BJ (cell line): ENCODE measurements around the gene ZNF714. TPM values are rescaled to one million over a fixed set of nuclear protein-coding genes. Genes with fewer than 3 reads are reported as not detected.

ENCODE experiments used
- CTCF ChIA-PET: fragments of 350-600 bp; formaldehyde crosslinking; extraction: SDS; loops from one replicate; lab custom pipeline; 2021; ENCODE audit warnings: antibody characterized with exemption, inconsistent platforms; lab: Yijun Ruan, JAX
- POLR2A ChIA-PET: fragments of 300-600 bp; sonication (Branson Sonifier 250); formaldehyde crosslinking; extraction: SDS; loops from one replicate; lab custom pipeline; 2021; ENCODE audit warnings: antibody characterized with exemption; lab: Charles Lee
- DNase-seq: peaks from one replicate; pipeline ENCODE4 v3.0.0-alpha.2; 2011; ENCODE audit warnings: low read depth
- H3K27me3 ChIP-seq: 2 replicates; pipeline ENCODE4 v1.6.0; 2011; ENCODE audit warnings: low read length; ENCODE audit not compliant: control insufficient read depth, insufficient read depth
- H3K36me3 ChIP-seq: 2 replicates; pipeline ENCODE4 v1.5.1; 2011; ENCODE audit warnings: low read length; ENCODE audit not compliant: control insufficient read depth, insufficient read depth
- H3K4me3 ChIP-seq: 2 replicates; pipeline ENCODE4 v1.5.1; 2011; ENCODE audit warnings: low read depth, mild to moderate bottlenecking, control low read depth, low read length
- CTCF ChIP-seq: IDR thresholded peaks from 2 replicates; pipeline ENCODE4 v1.5.1; 2011; ENCODE audit warnings: low read depth, mild to moderate bottlenecking, control low read depth, inconsistent platforms, low read length, moderate library complexity; ENCODE audit not compliant: insufficient read depth
- polyA plus RNA-seq: library from polyadenylated mRNA; depleted of rRNA; stranded (reverse); fragments of >200 nt; gene quantifications from 2 replicates; pipeline ENCODE4 v1.2.3, GENCODE V29; 2011

ZNF714 gene
- polyA plus RNA-seq, 1 experiment, result 5.6 TPM

- no peaks in the 10 kb centered on the region for H3K36me3 ChIP-seq
- DNase-seq, result no peak
Observed at GRCh38 chr19:21117041-21117907, 35.3 kb downstream of the ZNF714 start.

GRCh38 chr19:21126078-21126477 is 44.1 kb downstream of the ZNF714 start:
- Histone ChIP-seq H3K4me3 (no peak overlapping the region), H3K36me3 (no peaks in the 10 kb centered on the region), H3K27me3 (no peaks in the 10 kb centered on the region)
- POLR2A ChIA-PET, result no interaction called here
- TF ChIP-seq CTCF, result no peak
- no peak for DNase-seq
- CTCF ChIA-PET, result no interaction called here

More at GRCh38 chr19:21117041-21117907, 35.3 kb downstream of the ZNF714 start:
- no peak for TF ChIP-seq CTCF
- POLR2A ChIA-PET, result no interaction called here
- no peak overlapping the region for H3K4me3 ChIP-seq
- H3K27me3 ChIP-seq, result no peaks in the 10 kb centered on the region
- CTCF ChIA-PET, result no interaction called here

GRCh38 chr19:21127001-21127400 is 45.0 kb downstream of the ZNF714 start:
- DNase-seq, result no peak

GRCh38 chr19:21127898-21128297 is 45.9 kb downstream of the ZNF714 start:
- CTCF ChIA-PET, result no interaction called here
- DNase-seq, result no peak
- no peak for TF ChIP-seq CTCF
- Histone ChIP-seq H3K36me3 (no peaks in the 10 kb centered on the region), H3K27me3 (no peaks in the 10 kb centered on the region), H3K4me3 (no peak overlapping the region)
- POLR2A ChIA-PET, result no interaction called here

More at GRCh38 chr19:21127001-21127400, 45.0 kb downstream of the ZNF714 start:
- H3K4me3 ChIP-seq, result no peak overlapping the region
- H3K36me3 ChIP-seq, result no peaks in the 10 kb centered on the region
- no peak for TF ChIP-seq CTCF
- CTCF ChIA-PET, result interaction anchor here (0.6 kb wide), 1 partner anchor 11 kb away, joined by 3 read pairs; no protein-coding TSS in a partner anchor
- POLR2A ChIA-PET, result no interaction called here
- no peaks in the 10 kb centered on the region for H3K27me3 ChIP-seq

- ChIA-PET CTCF (no interaction called here), POLR2A (no interaction called here)
- Histone ChIP-seq H3K27me3 (no peaks in the 10 kb centered on the region), H3K4me3 (no peak overlapping the region), H3K36me3 (no peaks in the 10 kb centered on the region)
- no peak for TF ChIP-seq CTCF
- DNase-seq, result no peak
Observed at GRCh38 chr19:21128901-21129698, 47.1 kb downstream of the ZNF714 start.
